ENCODE measurements around the gene NRG3.

NRG3 gene

DNA sequence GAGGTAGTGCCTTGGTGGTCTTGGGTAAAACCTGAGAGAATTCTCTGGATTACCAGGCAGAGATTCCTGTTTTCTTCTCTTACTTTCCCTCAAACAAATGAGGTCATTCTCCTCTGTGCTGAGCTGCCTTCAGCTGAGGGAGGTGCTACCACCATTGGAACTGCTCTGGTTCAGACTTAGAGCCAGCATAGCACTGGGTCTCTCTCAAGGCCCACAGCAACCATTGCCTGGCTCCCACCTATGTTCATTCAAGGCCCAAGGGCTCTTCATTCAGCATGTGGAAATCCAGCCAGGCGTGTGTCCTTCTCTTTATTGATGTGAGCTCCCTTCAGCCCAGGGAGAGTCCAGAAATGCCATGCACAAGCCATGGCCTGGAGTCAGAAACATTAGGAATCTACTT is 261.1 kb downstream of the NRG3 start:
- no peak for DNase-seq

- no peak for DNase-seq
Observed at GRCh38 chr10:82144153-82144552, 269.2 kb downstream of the NRG3 start.

- DNase-seq, result no peak
Observed at GRCh38 chr10:82148764-82149163, 273.8 kb downstream of the NRG3 start.

DNA sequence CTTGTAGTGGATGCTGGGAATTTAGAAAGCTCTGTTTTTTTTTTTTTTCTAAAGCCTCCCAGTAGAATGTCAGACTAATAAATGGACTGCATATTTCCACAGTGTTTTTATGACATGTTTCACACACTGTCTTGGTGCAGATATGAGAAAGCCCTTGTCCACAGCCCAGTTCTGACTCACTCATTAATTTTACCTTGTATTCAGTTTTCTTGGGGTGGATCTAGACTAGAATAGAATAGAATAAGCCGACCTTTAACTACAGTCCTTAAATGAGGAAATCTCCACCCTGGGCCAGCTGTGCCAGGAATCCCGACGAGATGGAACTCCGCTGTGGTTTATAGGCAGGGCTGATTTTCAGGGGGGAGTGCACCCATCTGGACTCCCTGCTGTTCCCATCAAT is 274.7 kb downstream of the NRG3 start:
- DNase-seq, result no peak

DNA sequence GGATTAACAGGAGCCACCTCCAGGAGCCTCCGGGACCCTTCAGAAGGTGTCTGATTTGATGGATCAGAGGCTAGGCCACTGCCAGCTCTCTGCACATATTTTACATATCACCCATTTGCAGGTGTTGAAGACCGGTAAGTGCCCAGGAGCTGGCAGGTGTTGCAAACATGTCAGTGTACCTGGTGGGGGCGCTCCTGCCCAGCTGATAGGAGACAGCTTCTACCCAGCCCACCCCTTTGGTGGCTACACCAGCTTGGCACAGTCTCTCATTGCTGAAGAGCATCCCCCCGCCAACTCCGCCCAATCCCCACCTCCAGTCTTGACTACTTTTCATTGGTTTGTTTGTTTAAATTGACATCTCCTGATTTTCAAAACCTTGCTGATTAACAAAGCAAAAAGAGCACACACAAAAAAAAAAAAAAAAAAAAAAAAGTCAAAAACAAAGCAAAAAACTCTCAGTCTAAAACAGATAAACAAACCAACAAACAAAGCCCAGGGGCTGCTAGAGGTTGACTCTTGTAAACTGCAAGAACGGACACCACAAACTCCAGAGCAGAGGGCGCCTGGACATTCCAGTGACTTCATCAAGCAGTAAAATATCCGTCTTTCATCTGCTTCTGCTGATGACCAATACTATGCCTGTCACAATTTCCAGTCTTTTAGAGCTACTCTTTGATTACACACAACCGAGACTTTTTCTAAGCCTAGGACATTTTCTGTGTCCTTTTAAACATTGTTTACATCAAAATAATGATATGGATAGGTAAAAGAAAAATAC is 275.3 kb downstream of the NRG3 start:
- DNase-seq, result peak; percentile 7

DNA sequence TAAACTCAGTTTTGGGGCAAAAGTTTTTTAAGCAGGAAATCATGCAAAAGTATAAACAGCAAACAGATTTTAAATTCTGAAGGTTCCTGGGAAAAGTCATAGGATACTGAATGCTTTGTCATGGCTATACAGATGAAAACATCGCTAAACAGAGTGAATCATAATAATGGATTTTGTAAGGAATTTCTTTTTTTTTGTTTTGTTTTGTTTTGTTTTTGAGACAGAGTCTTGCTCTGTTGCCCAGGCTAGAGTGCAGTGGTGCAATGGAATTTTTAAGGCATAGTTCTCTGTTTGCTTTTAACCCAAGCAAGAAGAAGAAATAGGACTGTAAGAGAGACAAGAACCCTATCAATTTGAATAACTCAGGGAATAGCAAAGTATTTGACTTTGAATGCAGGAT is 285.3 kb downstream of the NRG3 start:
- DNase-seq, result no peak

GRCh38 chr10:82161264-82161663 is 286.3 kb downstream of the NRG3 start:
- DNase-seq, result no peak

DNA sequence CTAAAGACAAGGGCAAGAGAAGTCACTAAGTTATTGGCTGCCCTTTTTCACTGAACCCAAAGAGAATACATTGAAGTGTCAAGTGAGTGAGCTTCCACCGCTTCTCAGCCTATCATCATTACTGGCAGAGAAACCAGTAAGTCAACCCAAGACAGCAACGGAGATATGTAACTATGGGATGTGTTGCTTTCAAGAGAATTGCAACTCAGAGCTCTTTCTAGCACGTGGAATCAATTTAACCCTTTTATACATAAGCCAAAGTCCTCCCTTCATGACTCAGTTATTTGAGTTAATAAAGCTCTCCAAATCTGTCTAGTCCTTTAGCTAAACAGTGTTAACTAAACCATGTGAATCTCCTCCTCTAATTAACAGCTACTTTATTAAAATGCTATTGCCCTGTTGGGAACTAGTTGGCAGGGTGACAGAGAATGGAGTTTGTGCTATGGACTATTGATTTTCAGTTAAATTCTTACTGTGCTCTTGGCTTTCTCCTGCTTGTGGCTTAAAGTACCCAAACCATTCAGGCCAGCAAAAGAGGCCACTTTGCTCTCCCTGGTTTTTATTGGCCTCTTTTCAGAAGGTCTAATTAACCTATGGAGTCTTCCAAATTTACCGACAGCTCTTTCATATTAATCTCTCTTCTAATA is 287.7 kb downstream of the NRG3 start:
- DNase-seq, result no peak

DNA sequence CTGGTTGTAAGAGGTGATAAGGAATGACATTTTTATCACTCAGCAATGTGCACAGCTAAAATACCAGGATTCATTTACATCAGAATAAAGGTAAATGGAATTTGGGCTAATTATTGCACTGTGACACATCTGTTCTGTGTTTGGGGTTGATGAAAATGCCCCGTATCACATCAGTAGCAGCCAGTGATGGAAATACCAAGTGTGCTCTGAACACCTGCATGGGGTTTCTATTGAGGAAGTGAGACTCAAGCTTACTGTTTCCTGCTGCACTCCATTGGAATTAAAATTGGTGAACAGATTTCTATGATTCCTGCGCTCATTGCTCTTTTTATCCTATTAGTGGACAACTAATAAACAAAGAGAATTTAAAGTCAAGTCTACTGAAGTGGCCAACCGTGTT is 296.9 kb downstream of the NRG3 start:
- DNase-seq, result no peak

DNA sequence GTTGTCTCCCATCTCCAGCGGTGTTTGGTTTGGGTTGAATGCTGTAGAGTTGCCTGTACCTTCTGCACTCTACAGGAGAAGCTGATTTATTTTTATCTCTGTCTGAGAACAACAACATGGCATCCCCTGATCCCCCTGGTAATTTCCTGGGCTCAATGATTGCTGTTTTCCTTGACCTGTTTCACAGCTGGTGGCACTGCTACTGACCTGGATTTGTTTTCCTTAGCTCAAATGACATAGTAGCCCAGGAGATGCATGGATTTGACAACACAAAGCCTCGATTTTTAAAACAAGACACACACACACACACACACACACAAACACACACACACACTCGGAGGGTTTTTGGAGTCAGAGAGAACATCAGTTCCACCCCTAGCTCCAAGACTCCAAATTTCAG is 301.6 kb downstream of the NRG3 start:
- no peak for DNase-seq

DNA sequence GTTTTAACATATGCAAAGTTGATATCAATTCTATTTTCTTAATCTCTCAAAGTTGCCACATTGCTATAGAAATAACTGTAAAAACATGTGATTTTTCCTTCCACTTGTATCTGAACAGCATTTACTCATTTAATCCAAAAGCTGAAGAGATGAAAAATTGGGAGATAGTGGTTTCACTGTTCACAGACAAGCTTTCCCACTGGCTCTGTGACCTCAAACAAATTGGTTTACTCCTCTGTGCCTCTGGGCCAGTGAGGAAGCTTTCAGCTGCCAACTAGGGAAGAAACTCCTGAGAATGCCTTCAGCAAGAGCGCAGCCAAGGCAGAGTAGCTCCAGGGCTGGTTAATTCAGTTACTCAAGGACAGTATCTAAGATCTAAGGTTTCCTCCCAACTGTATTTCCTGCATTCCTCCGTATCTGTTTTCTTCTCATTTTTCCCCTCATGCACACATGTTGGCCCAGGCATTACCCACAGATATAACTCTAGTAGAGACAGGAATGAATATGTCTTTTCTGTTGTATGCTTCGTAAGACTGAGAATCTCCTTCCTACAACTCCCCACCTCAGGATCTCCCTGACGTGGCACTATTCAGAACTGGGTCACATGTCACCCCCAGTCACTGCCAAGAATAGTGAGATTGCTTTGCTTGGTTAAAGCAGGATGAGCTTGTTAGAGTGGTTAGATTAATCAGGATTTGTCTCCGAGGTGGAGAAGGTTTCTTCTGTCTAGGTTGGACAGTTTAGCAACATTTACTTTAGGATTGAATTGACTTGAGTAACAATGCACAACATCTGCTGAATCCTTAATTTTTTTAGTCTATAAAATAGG is 315.7 kb downstream of the NRG3 start:
- DNase-seq, result no peak

DNA sequence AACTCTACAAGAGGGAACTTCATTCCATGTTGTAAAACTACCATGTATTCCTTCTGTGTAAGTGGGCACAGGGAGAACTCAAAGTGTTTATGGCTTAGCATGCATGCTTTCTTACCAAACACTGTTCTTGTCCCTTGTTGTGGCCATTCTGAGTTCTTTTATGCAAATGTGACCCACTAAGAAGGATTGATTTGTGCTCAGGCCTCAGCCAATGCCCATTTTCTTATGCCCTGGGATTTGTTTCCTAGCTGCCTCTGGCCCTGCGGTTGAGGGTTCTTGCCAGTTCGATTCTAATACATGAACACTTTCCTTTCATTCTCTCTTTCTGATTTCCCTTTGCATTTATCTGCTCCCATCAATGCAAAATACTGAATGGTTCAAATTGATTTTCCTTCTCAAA is 316.7 kb downstream of the NRG3 start:
- DNase-seq, result no peak

DNA sequence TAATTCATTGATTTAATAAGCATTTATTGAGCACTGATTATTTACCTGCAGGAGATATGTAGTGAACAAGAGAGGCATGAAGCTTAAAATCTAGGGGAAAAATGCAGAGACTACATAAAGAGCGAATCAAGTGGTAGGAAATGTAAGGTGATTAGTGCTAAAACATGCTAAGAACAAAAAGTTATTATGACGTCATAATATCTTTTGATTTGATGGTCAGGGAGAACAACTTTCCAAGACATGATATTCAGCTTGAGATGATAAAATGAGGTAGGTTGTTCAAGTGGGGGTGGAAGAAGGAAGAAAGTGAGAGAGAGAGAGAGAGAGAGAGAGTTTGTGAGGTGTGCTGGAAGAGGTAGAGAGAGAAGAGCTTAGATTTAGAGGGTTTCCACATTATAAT is 317.7 kb downstream of the NRG3 start:
- no peak for DNase-seq

- DNase-seq, result no peak
Observed at GRCh38 chr10:82194419-82194818, 319.4 kb downstream of the NRG3 start.

DNA sequence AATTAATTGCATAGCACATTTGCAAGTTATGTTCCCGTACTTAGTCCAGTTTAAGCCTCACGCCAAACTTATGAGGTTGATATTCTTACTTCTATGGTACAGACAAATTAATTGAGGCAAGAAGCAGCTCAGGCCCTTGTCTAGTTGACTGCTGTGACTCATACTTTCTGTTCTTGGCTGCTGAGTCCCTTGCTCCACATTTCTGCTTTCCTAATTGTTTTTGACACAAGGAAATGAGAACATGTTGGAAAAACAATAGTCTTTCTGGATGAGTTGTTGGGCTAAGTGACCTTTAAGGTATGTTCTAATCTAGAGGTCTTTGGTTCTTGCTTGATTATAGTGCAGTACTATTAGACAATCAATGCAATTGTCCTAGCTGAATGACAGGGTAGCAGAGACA is 331.8 kb downstream of the NRG3 start:
- no peak for DNase-seq

DNA sequence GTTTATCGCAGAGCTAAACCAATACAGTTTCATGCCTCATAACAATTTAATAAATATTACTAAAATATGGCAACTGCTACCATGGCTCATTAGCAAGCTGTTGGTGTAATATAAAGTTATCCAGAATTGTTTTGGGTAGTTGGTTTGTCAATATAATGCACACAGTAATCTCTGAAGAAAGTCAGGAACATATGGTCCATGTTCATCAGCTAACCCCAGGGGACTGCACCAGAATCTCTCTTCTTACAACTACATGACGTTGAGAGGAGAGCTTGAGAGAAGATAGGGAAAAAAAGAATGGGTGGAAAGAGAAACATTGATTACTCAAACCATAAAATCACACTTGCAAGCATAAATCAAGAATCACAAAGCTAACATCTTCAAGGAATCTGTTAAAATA is 333.7 kb downstream of the NRG3 start:
- DNase-seq, result no peak

DNA sequence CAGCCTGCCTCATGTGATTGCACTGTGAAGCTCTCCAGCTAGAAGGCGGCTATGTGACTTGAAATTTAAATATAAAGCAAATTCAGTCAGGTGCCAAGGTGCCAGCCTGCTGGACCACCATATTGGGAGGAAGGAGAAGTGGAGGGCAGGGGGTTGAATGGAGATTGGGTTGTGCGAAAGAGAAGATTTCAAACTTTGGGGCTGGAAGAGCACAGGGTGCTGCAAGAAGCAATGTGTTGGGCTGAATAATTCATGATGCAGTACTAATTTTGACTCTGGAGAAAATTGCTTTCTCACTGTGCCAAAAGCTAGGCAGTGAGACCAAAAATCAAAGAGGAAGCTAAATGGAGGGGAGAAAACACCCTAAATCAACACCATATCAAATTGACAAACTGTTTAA is 335.3 kb downstream of the NRG3 start:
- no peak for DNase-seq

DNA sequence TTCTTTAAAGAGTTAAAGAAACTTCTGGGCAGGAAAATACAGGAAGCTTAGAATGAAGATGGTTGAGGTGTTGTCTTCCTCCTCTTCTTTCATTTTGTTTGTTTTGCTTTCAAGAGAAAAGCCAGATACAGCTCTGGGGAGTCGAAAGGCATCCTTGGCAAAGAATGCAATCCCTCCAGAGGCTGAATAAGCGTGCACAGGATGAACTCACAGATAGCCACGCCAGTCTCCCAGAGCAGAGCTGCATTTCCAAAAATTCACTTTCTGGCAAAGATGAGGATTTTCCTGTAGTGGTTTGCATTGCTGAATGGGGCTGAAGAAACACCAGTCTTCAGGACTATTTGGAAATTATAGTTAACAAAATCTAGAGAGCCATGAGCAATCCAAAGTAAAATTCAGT is 336.4 kb downstream of the NRG3 start:
- no peak for DNase-seq

DNA sequence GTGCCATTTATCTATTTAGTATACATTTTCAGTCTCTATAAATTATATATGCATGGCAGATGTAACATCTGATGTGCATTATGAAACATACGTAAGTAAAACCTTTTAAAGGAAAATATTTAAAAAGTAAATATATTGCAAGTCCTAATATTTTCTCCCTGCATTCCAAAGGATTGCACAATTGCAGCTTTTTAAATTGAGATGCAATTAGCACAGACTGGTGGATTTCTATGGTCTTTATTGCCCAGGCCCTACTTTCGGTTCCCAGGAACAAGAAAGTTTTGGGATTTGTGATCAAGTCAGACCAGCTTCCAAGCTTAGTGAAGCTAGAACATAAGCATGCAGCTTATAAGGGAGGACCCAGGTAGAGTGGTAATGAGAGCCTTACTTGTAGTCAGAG is 337.8 kb downstream of the NRG3 start:
- DNase-seq, result no peak

DNA sequence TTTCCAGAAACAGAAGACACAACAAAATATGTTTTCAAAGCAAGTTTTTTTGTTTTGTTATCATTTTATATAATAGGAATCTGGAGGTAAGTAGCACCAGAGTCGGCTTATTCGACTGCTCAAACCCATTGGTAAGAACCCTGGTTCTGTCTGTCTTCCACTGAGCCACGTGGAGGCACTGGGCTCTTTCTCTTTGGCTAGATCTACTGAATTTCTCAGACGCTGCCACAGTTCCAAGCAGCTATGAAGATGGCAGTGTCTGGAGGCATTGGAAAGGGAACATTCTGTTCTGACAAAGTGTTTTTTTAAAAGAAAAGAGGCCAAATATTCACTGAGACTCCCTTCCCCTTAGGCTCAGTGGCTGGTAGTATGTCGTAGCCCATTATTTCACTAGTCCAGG is 338.8 kb downstream of the NRG3 start:
- DNase-seq, result no peak

DNA sequence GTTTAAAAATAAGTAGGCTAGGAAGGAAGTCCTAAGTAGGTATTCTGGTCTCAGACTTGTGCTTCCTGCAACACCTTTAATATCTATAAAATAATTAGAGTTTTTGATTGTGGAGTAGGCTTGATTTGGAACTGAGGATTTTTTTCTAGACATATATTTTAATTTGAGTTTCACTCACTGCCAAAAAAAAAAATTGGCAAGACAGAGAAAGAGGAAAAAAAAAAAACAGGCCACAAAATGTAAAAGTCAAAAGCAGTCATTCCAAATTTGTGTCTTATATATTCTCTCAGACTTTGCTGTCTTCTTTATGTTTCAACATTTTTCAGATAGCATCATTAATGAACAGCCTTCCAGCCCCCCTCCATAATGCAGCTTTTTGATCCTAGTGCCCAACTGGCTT is 346.1 kb downstream of the NRG3 start:
- no peak for DNase-seq

DNA sequence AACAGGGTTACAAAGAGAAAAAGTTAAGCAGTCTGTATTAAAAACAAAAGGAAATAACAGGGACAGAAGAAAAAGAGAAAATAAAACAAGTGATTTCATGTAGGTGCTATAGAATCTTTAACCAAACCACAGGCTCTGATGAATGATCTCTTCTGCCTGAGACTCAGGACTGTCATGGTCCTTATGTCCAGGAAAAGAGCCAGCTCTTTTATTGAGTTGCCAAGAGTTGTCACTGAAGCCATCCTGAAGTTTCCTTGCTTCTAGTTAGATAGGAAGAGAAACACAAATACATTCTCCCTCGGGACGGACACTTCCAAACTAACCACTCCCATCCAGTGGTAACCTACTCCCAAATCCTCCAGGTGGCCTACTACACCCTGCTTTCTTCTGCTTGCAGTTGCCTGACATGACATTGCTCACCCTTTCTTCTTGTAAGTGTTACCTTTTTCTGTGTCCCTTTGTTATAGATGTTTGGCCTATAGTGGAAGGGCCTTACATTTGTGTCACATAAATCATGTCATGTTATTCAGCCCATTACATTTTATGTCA is 346.7 kb downstream of the NRG3 start:
- no peak for DNase-seq

DNA sequence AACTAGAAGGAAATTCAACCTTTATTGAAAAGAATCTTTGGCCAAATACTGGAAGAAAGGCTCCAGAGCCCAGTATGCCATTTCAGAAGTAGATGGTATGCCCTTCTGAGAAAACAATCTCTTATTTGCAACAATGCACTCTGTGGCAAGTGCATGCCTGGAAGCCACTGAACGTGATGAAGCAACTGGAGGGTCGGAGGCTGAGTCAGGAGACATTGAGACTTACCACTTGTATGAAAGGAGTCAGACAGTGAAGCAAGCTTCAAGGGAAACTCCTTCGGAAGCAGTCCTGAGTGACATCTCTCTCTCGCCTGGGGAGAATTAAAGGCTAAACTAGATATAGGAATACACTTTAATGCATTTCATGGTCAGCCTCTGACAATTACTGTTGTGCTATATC is 353.7 kb downstream of the NRG3 start:
- no peak for DNase-seq

GRCh38 chr10:82234173-82234572 is 359.2 kb downstream of the NRG3 start:
- no peak for DNase-seq

Data from activated CD4-positive, alpha-beta T cell treated with anti-CD3 and anti-CD28 coated beads, Interleukin-10, Interleukin-2, amounts not matched to agents 100 ng/mL and 50 ng/mL, durations not matched to agents 16 hours and 8 hours (primary cell).